GM12872 (cell line): ENCODE data around the gene MAP2K5.

Experiments used
- TF ChIP-seq, protein P1 (sequence below): IDR thresholded peaks from 3 replicates; pipeline ENCODE4 v1.5.1; 2011; ENCODE audit warnings: low read depth, mild to moderate bottlenecking, low read length, moderate library complexity; ENCODE audit not compliant: insufficient read depth

Gene MAP2K5

GRCh38 chr15:67822537-67823313 is 280.2 kb downstream of the MAP2K5 start:
- TF ChIP-seq, protein P1, sequence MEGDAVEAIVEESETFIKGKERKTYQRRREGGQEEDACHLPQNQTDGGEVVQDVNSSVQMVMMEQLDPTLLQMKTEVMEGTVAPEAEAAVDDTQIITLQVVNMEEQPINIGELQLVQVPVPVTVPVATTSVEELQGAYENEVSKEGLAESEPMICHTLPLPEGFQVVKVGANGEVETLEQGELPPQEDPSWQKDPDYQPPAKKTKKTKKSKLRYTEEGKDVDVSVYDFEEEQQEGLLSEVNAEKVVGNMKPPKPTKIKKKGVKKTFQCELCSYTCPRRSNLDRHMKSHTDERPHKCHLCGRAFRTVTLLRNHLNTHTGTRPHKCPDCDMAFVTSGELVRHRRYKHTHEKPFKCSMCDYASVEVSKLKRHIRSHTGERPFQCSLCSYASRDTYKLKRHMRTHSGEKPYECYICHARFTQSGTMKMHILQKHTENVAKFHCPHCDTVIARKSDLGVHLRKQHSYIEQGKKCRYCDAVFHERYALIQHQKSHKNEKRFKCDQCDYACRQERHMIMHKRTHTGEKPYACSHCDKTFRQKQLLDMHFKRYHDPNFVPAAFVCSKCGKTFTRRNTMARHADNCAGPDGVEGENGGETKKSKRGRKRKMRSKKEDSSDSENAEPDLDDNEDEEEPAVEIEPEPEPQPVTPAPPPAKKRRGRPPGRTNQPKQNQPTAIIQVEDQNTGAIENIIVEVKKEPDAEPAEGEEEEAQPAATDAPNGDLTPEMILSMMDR: no peak

DNA sequence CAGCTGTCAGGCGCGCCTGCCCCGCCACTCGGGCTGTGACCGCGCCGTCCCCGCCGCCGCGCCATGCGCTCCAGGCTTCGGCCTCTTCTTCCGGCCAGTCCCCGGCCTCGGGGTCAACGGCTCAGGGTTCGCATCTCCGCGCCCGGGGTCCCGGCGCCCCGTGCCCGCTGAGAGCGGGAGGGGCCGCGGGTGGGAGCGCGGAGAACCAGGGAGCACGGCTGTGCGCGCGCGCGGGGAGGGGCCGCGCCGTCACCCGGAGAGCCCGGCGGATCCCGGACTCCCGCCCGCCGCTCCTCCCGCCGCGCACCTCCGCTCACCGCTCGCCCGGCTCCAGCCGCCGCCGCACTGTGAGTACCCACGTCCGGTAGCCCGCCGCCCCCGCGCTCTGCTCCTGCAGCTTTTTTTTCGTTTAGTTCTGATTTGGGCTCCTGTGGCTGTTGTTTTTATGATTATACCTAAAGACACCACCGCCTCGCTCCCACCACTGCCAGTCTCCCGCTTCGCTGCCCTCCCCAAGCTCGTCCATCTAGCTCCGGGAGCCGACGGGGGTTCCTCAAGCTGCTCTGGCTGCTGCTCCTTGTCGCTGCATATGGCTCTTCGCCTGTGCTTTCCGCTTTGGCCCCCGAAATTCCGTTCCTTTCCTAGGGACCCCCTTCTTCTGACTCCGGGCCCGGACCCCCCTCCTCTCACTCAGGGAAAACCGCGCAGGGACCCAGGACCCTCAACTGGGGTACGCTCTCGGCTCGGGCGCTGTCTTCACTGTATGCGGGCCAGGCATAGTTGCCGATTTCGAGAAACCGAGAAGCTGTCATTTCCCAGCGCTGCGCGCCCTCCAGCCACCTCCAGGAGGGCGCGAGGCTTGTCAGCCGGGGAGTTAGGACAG is 281.1 kb downstream of the MAP2K5 start:
- TF ChIP-seq, protein P1: no peak

GRCh38 chr15:67824197-67824968 is 281.9 kb downstream of the MAP2K5 start:
- TF ChIP-seq, protein P1: no peak

DNA sequence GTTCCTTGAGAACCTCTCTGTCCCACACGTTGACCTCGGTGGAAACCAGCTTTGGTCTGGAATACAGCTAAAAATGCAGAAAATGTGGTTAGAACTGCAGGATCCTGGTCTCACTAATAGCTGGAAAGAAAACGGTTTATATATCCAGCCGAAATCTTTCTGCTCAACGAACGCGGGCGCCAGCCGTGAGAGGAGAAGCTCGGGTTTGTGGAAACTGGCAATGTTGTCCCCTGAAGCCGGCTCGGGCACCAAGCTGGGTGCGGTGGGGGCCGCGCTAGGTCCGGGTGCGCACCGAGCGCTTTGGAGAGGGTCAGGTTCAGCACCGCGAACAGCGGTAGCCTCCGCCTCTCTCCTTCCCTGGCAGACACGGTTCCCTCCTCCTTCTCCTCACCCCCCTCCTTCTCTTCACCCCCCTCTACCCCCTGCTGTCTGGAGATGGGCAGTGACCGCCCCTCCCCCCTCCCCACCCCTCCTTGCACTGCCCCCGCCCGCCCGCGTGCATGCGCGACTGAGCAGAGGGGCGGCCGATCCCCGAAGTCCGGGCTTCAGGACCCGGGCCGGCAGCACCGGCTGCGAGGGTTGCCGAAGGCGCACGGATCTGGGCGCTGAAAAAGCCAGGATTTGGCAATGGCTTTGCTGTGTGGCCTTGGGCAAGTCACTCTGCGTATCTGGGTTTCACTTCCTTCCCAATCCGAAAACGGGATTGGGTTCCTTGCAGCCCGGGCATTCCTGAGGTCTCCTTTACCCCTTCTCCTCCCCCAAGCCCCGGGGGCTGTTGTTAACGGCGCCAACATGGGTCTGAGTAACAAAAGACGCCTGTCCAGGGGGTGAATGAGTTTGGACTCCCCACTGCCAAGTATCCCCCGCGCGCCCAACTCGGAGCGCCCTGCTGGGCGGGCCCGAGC is 282.7 kb downstream of the MAP2K5 start, which contains the start of gene SKOR1:
TSS of gene SKOR1 (plus strand) at position 534 of the 905 bp plus-strand sequence. CDS start at position 628, 94 bp downstream.
- TF ChIP-seq, protein P1: no peak

GRCh38 chr15:67825881-67826716 is 283.6 kb downstream of the MAP2K5 start:
- TF ChIP-seq, protein P1: no peak

DNA sequence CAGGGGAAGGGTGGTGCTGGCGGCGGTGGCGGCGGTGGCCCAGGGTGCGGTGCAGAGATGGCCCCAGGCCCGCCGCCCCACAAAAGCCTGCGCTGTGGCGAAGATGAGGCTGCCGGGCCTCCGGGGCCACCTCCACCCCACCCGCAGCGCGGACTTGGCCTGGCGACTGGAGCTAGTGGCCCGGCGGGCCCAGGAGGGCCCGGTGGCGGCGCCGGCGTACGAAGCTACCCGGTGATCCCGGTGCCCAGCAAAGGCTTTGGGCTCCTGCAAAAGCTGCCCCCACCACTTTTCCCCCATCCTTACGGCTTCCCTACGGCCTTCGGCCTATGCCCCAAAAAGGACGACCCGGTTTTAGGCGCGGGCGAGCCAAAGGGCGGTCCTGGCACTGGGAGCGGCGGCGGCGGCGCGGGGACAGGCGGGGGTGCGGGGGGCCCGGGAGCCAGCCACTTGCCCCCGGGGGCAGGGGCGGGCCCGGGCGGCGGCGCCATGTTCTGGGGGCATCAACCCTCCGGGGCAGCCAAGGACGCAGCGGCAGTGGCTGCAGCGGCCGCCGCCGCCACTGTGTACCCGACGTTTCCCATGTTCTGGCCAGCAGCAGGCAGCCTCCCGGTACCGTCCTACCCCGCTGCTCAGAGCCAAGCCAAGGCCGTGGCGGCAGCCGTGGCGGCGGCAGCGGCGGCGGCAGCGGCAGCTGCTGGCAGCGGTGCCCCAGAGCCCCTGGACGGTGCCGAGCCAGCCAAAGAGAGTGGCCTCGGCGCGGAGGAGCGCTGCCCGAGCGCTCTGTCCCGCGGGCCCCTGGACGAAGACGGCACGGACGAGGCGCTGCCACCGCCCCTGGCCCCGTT is 284.4 kb downstream of the MAP2K5 start:
- TF ChIP-seq, protein P1: no peak
